Trophoblast cell (in vitro differentiated cells and primary cell): ENCODE results near the gene WASF3.
"Not testable (repeated sequence)": the region's sequence is repeated elsewhere in the genome, so short reads cannot be mapped to it uniquely, and the experiment has no call there.

Experiments
- DNase-seq, 2 donors: peaks; one replicate each; pipeline ENCODE4 v3.0.0-alpha.2; 2016
- H2AFZ ChIP-seq: 2 replicates; pipeline ENCODE4 v1.6.1; 2013; ENCODE audit warnings: low read length, moderate library complexity, mild to moderate bottlenecking; ENCODE audit not compliant: insufficient read depth, poor library complexity
- H2AK5ac ChIP-seq: 2 replicates; pipeline ENCODE4 v1.6.1; 2013; ENCODE audit warnings: mild to moderate bottlenecking, low read length
- H2BK120ac ChIP-seq: 2 replicates; pipeline ENCODE4 v1.6.1; 2013; ENCODE audit warnings: low read length, mild to moderate bottlenecking, moderate library complexity; ENCODE audit not compliant: insufficient read depth, poor library complexity
- H2BK12ac ChIP-seq: 2 replicates; pipeline ENCODE4 v1.6.1; 2013; ENCODE audit warnings: mild to moderate bottlenecking, low read length, moderate library complexity
- H2BK5ac ChIP-seq: 2 replicates; pipeline ENCODE4 v1.6.1; 2013; ENCODE audit warnings: low read length, low read depth, moderate library complexity, mild to moderate bottlenecking; ENCODE audit not compliant: poor library complexity
- H3K14ac ChIP-seq: 2 replicates; pipeline ENCODE4 v1.6.1; 2013; ENCODE audit warnings: mild to moderate bottlenecking, low read length
- H3K18ac ChIP-seq: 2 replicates; pipeline ENCODE4 v1.6.1; 2013; ENCODE audit warnings: mild to moderate bottlenecking, low read length
- H3K23ac ChIP-seq: 2 replicates; pipeline ENCODE4 v1.6.1; 2013; ENCODE audit warnings: low read length
- H3K27ac ChIP-seq: 2 replicates; pipeline ENCODE4 v1.5.1; 2013; ENCODE audit warnings: low read depth, mild to moderate bottlenecking, inconsistent platforms, low read length, moderate library complexity
- H3K27me3 ChIP-seq: 2 replicates; pipeline ENCODE4 v1.6.1; 2013; ENCODE audit warnings: inconsistent platforms, mild to moderate bottlenecking, low read length, moderate library complexity; ENCODE audit not compliant: insufficient read depth
- H3K36me3 ChIP-seq, 2 experiments: 1 replicate in 1 of 2; 2 replicates in 1 of 2; pipeline ENCODE4 v1.6.1; 2013; ENCODE audit warnings: low read length in 2 of 2, mild to moderate bottlenecking in 2 of 2, moderate library complexity in 1 of 2; ENCODE audit not compliant: insufficient read depth in 2 of 2, control insufficient read depth in 1 of 2
- H3K4ac ChIP-seq: 2 replicates; pipeline ENCODE4 v1.6.1; 2013; ENCODE audit warnings: low read depth, mild to moderate bottlenecking, low read length, moderate library complexity
- H3K4me1 ChIP-seq, 2 experiments: 1 replicate in 1 of 2; 2 replicates in 1 of 2; pipeline ENCODE4 v1.6.1; 2013; ENCODE audit warnings: low read length in 2 of 2, mild to moderate bottlenecking in 2 of 2, moderate library complexity in 1 of 2; ENCODE audit not compliant: insufficient read depth in 2 of 2, control insufficient read depth in 1 of 2
- H3K4me2 ChIP-seq: 2 replicates; pipeline ENCODE4 v1.6.1; 2013; ENCODE audit warnings: inconsistent platforms, mild to moderate bottlenecking, low read length, moderate library complexity
- H3K4me3 ChIP-seq: 2 replicates; pipeline ENCODE4 v1.5.1; 2013; ENCODE audit warnings: mild to moderate bottlenecking, low read depth, low read length, inconsistent platforms
- H3K79me1 ChIP-seq: one replicate; pipeline ENCODE4 v1.6.1; 2013; ENCODE audit warnings: low read length
- H3K79me2 ChIP-seq: 2 replicates; pipeline ENCODE4 v1.6.1; 2013; ENCODE audit warnings: low read length, mild to moderate bottlenecking; ENCODE audit not compliant: control insufficient read depth, insufficient read depth, poor library complexity
- H3K9ac ChIP-seq: 2 replicates; pipeline ENCODE4 v1.6.1; 2013; ENCODE audit warnings: mild to moderate bottlenecking, low read length
- H3K9me3 ChIP-seq: 2 replicates; pipeline ENCODE4 v1.6.1; 2013; ENCODE audit warnings: low read depth, mild to moderate bottlenecking, control low read depth, inconsistent platforms, low read length; ENCODE audit not compliant: insufficient read depth
- H4K12ac ChIP-seq: 2 replicates; pipeline ENCODE4 v1.6.1; 2013; ENCODE audit warnings: low read depth, mild to moderate bottlenecking, low read length, moderate library complexity
- H4K8ac ChIP-seq: 2 replicates; pipeline ENCODE4 v1.6.1; 2013; ENCODE audit warnings: low read depth, mild to moderate bottlenecking, low read length, moderate library complexity
- H4K91ac ChIP-seq: one replicate; pipeline ENCODE4 v1.6.1; 2013; ENCODE audit warnings: low read depth, mild to moderate bottlenecking, low read length, moderate library complexity
- whole genome bisulfite sequencing: extraction: QIAGEN DNeasy Blood & Tissue Kit; methylation state at CpG from one replicate; pipeline ENCODE4 v1.1.7; 2013; ENCODE audit warnings: missing lambda C conversion rate; ENCODE audit not compliant: insufficient read length, insufficient coverage; ENCODE audit errors: extremely low coverage; 5-methylcytosine and 5-hydroxymethylcytosine counted together

WASF3 gene

DNA sequence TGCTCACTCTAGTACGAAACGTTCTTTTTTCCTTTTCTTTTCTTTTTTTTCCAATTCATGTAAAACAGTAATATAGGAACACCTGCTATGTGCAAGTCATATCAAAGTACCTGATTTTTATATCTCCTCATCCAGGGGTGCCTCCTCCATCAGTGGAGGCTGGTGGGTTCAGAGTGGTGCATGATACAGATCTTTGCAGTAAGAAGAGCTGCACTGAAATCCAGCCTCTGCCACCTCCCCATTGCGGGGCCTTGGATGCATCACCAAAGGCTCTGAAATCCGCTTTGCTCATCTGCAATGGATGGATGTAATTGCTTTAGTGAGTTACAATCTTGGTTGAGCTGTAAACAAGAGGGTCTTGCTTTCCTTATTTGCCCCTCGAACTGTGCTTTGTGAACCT lies 164.8 kb downstream of the WASF3 start:
- no peak overlapping the region for H3K9ac ChIP-seq
- no peak overlapping the region for H2BK12ac ChIP-seq
- no peak overlapping the region for H3K27ac ChIP-seq
- no peak overlapping the region for H2AFZ ChIP-seq
- no peak overlapping the region for H3K23ac ChIP-seq
- H3K9me3 ChIP-seq = peaks cover 3% of the 10 kb centered on the region
- WGBS = no CpG with 5 or more reads among the region's 5 CpGs
- no peaks in the 10 kb centered on the region for H3K79me2 ChIP-seq
- no peaks in the 10 kb centered on the region for H3K36me3 ChIP-seq
- H3K79me1 ChIP-seq = no peaks in the 10 kb centered on the region
- no peaks in the 10 kb centered on the region for H3K27me3 ChIP-seq
- no peak overlapping the region for H2AK5ac ChIP-seq
- no peak overlapping the region for H4K8ac ChIP-seq
- no peak overlapping the region for H2BK5ac ChIP-seq
- H4K91ac ChIP-seq = no peak overlapping the region
- H3K14ac ChIP-seq = no peak overlapping the region
- no peak overlapping the region for H3K4me2 ChIP-seq
- H4K12ac ChIP-seq = no peak overlapping the region
- DNase-seq = no peak
- H3K4me3 ChIP-seq = no peak overlapping the region
- H3K18ac ChIP-seq = no peak overlapping the region
- no peak overlapping the region for H3K4ac ChIP-seq
- no peaks in the 10 kb centered on the region for H3K4me1 ChIP-seq
- no peak overlapping the region for H2BK120ac ChIP-seq

DNA sequence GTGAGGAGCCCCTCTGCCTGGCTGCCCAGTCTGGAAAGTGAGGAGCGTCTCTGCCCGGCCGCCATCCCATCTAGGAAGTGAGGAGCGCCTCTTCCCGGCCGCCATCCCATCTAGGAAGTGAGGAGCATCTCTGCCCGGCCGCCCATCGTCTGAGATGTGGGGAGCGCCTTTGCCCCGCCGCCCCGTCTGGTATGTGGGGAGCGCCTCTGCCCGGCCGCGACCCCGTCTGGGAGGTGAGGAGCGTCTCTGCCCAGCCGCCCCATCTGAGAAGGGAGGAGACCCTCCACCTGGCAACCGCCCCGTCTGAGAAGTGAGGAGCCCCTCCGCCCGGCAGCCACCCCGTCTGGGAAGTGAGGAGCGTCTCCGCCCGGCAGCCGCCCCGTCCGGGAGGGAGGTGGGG lies 166.1 kb downstream of the WASF3 start:
- H2AK5ac ChIP-seq, H4K12ac ChIP-seq, H2BK120ac ChIP-seq, H4K8ac ChIP-seq, H3K4me1 ChIP-seq, H2BK5ac ChIP-seq, DNase-seq, H3K79me1 ChIP-seq, H3K36me3 ChIP-seq, H3K9ac ChIP-seq, H3K4me3 ChIP-seq, H3K27ac ChIP-seq, H3K4ac ChIP-seq, H4K91ac ChIP-seq, H3K9me3 ChIP-seq, H3K14ac ChIP-seq, H3K18ac ChIP-seq, H3K79me2 ChIP-seq, H3K4me2 ChIP-seq, H3K27me3 ChIP-seq, H2BK12ac ChIP-seq, H3K23ac ChIP-seq, H2AFZ ChIP-seq: not testable (repeated sequence)
- WGBS = no CpG with 5 or more reads among the region's 31 CpGs

DNA sequence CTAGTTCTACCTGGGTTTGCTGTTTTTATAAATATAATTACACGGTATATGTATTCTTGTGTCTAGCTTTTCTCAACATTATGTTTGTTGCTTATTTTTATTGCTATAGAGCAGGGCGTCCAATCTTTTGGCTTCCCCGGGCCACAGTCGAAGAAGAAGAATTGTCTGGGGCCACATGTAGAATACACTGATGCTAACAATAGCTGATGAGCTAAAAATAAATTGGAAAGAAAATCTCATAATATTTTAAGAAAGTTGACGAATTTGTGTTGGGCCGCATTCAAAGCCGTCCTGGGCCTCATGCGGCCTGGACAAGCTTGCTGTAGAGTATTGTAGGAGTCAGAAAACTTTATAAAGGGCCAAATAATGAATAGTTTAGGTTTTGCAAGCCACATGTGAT lies 169.2 kb downstream of the WASF3 start:
- H2AFZ ChIP-seq = no peak overlapping the region
- H2BK12ac ChIP-seq = no peak overlapping the region
- DNase-seq = no peak
- WGBS = no CpG with 5 or more reads among the region's 8 CpGs
- H4K91ac ChIP-seq = no peak overlapping the region
- H3K4ac ChIP-seq = no peak overlapping the region
- no peak overlapping the region for H2AK5ac ChIP-seq
- H3K36me3 ChIP-seq = no peaks in the 10 kb centered on the region
- no peaks in the 10 kb centered on the region for H3K27me3 ChIP-seq
- no peaks in the 10 kb centered on the region for H3K9me3 ChIP-seq
- H3K79me2 ChIP-seq = no peaks in the 10 kb centered on the region
- H3K4me1 ChIP-seq = no peaks in the 10 kb centered on the region
- H3K79me1 ChIP-seq = no peaks in the 10 kb centered on the region
- no peak overlapping the region for H4K8ac ChIP-seq
- no peak overlapping the region for H4K12ac ChIP-seq
- no peak overlapping the region for H3K9ac ChIP-seq
- H2BK5ac ChIP-seq = no peak overlapping the region
- no peak overlapping the region for H3K14ac ChIP-seq
- H2BK120ac ChIP-seq = no peak overlapping the region
- H3K4me2 ChIP-seq = no peak overlapping the region
- no peak overlapping the region for H3K4me3 ChIP-seq
- no peak overlapping the region for H3K23ac ChIP-seq
- no peak overlapping the region for H3K27ac ChIP-seq
- H3K18ac ChIP-seq = no peak overlapping the region

DNA sequence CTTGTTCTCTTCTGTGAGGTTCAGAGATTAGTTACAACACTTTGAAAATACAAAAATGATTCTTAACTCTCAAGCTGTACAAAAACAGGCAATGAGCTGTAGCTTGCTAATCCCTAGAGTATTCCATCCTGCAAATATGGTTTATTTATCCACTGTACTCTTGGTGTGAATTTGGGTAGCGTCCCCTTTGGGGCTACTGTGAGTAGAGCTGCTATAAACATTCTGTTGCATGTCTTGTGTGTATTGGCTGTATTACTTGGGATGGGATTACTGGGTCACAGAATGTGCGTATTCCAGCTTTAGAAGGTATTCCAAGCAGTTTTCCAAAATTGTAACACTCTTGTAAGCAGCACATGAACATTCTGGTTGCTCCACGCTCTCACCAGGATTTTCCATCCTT lies 169.6 kb downstream of the WASF3 start:
- Histone ChIP-seq H2AFZ (no peak overlapping the region), H3K4me1 (no peaks in the 10 kb centered on the region)
- WGBS = no CpG with 5 or more reads among the region's 3 CpGs

DNA sequence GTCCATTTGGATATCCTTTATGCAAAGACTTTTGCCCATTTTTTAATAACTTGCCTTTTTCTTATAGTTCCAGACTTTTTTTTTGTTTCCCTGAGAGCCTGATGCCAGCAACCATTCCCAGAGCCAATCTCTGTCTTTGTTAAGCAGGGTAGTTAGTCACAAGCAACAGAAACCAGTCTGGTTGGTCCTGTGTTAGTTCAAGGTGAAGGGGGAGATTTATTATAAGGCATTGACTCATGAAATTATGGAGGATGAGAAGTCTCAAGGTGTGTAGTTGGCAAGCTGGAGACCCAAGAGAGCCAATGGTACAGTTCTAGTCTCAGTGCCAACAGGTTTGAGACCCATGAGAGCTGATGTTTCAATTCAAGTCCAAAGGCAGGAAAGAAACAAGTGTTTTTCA lies 170.2 kb downstream of the WASF3 start:
- H3K23ac ChIP-seq = no peak overlapping the region
- no peak overlapping the region for H3K27ac ChIP-seq
- H3K4me3 ChIP-seq = no peak overlapping the region
- H3K18ac ChIP-seq = no peak overlapping the region
- H3K4me1 ChIP-seq = no peaks in the 10 kb centered on the region
- H2BK120ac ChIP-seq = no peak overlapping the region
- no peaks in the 10 kb centered on the region for H3K36me3 ChIP-seq
- no peak overlapping the region for H2BK5ac ChIP-seq
- no peak for DNase-seq
- H4K8ac ChIP-seq = no peak overlapping the region
- no peak overlapping the region for H4K91ac ChIP-seq
- no peak overlapping the region for H2AFZ ChIP-seq
- no peak overlapping the region for H2AK5ac ChIP-seq
- no peak overlapping the region for H3K4ac ChIP-seq
- H4K12ac ChIP-seq = no peak overlapping the region
- H3K27me3 ChIP-seq = no peaks in the 10 kb centered on the region
- no peaks in the 10 kb centered on the region for H3K79me2 ChIP-seq
- H3K9ac ChIP-seq = no peak overlapping the region
- H3K9me3 ChIP-seq = no peaks in the 10 kb centered on the region
- no peak overlapping the region for H2BK12ac ChIP-seq
- no peaks in the 10 kb centered on the region for H3K79me1 ChIP-seq
- H3K14ac ChIP-seq = no peak overlapping the region
- no peak overlapping the region for H3K4me2 ChIP-seq

More for the DNA sequence above, 169.6 kb downstream of the WASF3 start:
- Histone ChIP-seq H2BK5ac (no peak overlapping the region), H3K79me2 (no peaks in the 10 kb centered on the region), H3K79me1 (no peaks in the 10 kb centered on the region), H3K27me3 (no peaks in the 10 kb centered on the region), H3K4me3 (no peak overlapping the region), H2AK5ac (no peak overlapping the region), H3K9ac (no peak overlapping the region), H2BK120ac (no peak overlapping the region), H3K14ac (no peak overlapping the region), H4K8ac (no peak overlapping the region), H3K4me2 (no peak overlapping the region), H3K9me3 (no peaks in the 10 kb centered on the region), H4K91ac (no peak overlapping the region), H3K18ac (no peak overlapping the region), H3K27ac (no peak overlapping the region), H3K23ac (no peak overlapping the region), H2BK12ac (no peak overlapping the region), H3K4ac (no peak overlapping the region), H3K36me3 (no peaks in the 10 kb centered on the region), H4K12ac (no peak overlapping the region)
- DNase-seq = no peak
